HTERT RPE-1 (cell line): ENCODE data around the gene ZNF574.
"Not testable (repeated sequence)": the region's sequence is repeated elsewhere in the genome, so short reads cannot be mapped to it uniquely, and the experiment has no call there.

Source experiments
- in situ Hi-C: fragments of 300-500 bp; cut with MboI; formaldehyde crosslinking; loops from 4 replicates; pipeline ENCODE4 v1.14.3; 2020; ENCODE audit warnings: low sequenced_read_pairs

Gene ZNF574

DNA sequence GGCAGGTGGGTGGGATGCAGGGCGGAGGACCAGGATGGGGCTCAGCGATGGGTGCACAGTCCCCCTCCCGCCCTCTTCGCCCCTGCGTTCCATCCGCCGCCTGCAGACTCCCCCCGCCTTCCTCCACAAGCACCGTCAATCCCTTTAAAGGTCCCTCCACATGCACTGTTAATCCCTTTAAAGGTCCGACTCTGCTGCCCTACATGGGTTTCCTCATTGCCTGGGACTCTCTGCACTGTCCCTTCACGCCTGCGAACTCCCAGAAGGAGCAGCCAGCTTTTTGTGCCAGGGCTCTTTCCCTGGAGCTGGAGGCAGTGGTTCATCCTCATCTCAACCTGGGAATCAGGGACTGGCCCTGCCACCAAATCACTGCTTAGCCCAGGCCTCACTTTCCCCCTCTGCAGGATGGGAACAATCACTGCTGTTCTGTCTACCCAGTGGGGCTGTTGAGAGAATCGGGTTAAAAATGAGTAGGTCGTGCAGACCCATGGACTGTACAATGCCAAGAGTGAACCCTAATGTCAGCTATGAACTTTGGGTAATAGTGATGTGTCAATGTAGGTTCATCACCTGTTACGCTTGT, 20.4 kb downstream of the ZNF574 start:
- in situ Hi-C loops: no loop called here

DNA sequence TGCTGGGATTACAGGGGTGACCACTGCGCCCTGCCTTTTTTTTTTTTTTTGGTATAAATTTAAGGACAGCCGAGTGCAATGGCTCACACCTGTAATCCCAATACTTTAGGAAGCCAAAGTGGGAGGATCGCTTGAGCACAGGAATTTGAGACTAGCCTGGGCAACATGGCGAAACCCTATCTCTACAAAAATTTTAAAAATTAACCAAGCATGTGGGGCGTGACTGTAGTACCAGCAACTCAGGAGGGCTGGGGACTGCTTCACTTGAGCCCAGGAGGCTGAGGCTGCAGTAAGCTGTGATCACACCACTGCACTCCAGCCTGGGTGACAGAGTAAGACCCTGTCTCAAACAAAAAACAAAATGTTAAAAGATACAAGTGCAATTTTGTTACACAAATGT, 21.5 kb downstream of the ZNF574 start:
- in situ Hi-C loops: no loop called here

DNA sequence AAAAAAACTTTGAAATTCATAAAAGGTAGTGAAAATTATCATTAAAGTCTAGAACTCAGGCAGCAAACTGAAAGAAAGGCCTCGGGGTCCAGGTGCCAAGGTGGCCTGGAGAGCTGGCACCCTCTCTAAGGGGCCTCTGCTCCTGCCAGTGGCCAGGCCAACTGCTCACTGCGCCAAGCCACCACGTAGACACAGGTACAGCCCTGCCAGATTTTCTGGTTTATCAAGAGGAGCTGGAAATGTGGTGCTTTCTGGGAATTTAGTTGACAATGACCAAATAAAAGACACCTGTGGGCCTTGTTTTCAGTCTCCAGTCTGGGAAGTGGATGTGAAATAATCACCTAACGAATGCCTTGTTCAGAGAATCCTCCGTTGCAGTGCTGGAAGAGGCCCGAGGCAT, 22.8 kb downstream of the ZNF574 start:
- in situ Hi-C loops: no loop called here

DNA sequence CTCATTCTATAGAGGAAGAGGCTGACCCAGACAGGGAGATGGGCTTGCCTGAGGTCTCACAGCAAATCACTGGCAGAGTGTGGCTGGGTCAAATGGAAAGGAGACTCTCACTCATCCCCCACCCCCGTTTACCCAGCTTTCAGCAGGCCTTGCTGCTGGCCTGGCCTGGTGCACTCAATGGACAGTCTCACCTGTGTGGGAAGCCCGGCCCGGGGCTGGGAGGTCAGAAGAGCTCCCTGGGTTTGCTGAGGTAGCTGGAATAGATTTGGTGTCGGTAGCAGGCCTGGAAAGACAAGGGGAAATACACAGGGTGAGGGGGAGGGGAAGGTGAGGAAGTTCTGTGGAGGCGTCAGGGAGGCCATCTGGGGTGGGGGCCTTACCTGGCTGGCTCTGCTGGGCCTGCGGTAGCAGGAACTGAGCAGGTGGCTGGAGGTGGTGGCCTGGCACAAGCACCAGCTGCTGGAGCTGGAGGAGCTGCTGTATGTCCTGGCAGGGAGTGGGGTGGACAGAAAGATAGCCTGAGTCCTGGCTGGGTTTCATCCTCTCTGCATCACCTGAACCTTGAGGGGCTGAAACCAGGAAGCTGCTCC, 23.5 kb downstream of the ZNF574 start:
- in situ Hi-C loops: no loop called here

DNA sequence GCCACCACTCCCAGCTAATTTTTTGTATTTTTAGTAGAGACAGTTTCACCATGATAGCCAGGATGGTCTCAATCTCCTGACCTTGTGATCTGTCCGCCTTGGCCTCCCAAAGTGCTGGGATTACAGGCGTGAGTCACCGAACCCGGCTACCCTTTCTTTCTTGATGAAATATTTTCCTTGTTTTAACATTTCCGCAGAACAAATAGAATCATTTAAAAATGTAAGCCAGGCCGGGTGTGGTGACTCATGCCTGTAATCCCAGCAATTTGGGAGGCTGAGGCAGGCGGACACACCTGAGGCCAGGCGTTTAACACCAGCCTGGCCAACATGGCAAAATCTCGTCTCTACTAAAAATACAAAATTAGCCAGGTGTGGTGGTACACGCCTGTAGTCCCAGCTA, 24.3 kb downstream of the ZNF574 start:
- in situ Hi-C loops: not testable (repeated sequence)

DNA sequence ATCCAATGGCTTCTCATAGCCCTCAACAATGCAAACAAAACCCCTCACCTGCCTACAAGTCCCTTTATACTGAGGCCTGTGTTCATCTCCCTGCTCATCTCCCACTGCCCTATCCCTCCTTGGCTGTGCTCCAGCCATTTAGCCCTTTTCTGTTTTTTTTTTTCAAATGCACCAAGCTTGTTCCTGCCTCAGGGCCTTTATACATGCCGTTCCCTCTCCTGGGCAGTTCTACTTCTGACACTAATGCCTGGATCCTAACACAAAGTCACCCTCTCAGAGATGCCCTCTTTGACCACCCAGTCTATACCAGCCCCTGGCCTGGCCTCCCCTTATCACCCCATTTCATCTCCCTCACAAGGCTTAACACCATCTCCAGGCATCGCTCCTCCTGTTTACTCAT, 26.9 kb downstream of the ZNF574 start:
- in situ Hi-C loops: no loop called here

DNA sequence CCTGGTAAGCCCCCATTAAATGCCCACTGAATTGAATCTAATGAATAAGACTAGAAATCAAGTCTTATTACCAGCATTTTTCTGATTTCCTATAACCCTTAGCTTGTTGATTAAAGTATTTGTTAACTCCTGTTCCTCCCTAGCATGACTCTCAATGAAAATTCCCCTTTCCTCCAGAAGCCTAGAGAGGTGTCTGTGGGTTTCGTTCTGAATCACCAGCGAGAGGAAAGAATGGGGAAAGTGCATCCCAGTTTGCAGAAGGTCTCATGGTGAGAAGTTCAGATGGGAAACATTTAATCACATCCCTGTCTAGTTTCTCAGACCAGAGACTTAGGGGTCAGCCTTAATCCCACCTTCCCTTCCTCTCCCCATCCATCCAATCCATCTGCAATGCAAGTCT, 29.4 kb downstream of the ZNF574 start:
- in situ Hi-C loops: no loop called here

DNA sequence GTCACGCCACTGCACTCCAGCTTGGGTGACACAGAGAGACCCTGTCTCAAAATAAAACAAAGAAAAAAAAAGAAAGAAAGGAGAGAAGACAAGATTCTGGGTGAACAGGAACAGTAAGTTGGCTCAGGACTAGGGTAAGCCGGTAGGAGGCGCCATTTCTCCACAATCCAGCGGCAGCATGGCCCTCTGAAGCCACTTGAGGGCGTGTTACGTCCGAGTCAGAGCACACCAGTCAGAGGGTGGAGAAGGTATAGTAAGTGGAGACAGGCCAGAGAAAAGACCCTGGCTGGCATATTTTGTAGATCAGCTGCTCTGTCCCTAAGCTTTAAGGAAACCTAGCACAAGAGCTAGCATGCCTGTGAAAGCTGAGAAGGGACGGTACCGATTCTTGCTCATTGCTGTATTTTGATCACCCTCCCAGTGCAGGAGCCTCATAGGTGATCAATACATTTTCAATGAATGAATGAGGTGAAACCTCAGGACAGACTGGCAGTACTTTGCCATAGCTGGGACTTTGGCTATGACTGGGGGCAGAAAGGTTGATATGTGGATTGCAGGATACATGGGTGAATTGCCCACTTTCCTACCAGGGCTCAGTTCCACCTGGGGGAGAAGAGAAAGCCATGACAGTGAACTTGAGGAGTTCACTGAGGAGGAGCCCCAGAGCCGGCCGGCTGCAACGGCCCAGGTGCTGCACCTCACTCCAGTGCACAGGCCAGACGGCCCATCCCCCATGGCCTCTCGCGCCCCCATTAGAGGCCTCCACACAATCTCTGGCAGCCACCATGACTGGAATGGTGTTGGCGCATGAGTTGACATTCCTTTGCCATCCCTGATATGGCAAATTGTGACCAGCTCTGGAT, 32.8 kb downstream of the ZNF574 start:
- in situ Hi-C loops: no loop called here

DNA sequence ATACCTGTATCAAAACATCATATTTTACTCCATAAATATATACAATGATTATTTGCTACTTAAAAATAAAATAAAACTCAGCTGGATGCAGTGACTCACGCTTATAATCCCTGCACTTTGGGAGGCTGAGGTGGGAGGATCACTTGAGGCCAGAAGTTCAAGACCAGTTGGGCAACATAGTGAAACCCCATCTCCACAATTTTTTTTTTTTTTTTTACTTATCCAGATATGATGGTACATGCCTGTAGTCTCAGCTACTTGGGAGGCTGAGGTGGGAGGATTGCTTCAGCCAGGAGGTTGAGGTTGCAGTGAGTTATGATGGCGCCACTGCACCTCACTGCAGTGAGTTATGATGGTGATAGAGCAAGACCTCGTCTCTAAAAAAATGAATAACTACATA, 33.9 kb downstream of the ZNF574 start:
- in situ Hi-C loops: no loop called here

DNA sequence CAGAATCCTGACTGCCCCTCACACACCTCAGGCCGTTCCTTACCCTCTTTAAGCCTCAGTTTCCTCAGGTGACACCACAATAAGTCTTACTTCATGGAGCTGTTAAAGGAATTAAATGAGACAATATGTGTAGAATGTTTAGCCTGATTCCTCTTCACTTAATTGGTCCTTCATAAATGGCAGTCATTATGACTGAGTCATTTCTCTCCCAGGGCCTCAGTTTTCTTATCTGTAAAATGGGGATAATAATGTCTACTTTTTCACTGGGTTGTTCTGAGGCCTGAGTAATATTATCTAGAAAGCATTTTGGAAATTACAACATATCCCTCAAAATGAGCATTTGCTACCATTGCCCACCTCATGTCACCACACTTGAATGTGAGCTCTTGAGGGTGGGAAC, 34.7 kb downstream of the ZNF574 start:
- in situ Hi-C loops: no loop called here

DNA sequence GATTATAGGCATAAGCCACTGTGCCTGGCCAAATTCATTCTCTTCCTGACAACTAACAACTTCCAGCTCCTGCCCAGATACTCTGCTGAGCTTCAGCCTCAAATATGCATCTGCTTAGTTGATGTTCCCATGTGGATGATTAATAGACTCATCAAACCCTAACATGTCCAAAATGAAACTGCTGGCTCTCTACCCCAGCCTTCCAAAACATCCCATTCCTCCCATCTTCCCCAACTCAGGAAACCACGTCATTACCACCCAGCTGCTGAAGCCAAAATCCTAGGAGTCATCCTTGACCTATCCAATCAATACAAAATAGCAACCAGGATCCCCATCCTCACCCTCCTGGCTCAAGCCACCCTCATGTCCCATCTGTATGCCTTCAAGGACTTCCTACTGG, 35.4 kb downstream of the ZNF574 start:
- in situ Hi-C loops: no loop called here

DNA sequence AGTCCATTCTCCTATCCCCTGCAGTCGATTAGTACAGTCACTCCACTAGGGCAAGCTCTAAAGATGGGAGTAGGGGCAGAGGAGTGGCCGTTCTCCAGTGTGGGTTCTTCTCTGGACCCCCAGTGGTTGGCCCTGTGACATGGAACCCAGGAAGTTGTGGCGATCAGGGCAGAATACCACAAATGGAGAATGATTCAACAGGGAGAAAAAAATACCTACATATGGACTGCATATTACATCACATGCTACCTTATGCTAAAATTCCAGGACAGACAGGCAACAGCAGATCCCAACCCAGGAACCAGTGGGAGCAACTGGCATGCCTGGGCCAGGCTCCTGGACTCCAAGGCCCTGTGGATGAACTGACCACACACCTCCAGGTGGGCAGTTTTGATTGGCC, 35.8 kb downstream of the ZNF574 start:
- in situ Hi-C loops: no loop called here

DNA sequence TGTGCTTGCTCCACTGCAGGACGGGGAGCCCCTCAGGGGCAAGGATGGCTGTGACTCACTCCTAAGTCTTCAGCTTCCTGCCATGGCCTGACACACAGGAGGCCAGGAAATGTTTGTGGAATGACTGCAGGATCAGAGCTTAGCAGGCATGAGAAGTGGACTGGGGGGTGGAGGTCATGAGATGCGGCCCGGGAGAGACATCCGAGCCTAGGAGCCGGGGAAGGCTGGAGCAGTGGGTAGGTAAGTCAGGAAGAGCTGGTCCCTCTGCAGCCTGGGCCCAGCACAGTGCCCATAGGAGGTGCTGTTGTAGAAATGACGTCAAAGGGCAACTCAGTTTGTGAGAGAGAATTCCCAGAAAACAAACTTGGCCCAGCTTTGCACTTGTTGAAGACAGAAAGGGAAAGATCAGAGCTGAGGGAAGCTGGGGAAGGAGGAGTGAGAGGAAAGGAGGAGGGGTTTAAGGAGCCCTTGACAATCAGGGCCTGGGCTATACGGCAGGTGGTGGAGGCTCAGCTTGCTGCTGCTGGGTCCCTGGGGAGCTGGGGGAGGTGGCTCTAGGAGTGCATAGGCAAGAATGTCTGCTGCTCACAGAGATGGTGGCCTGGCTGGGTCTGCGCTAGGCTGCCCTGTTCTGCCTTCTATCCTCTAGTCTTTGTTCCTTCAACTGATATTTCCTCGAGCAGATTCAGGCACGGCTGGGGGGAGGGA, 37.8 kb downstream of the ZNF574 start:
- in situ Hi-C loops: no loop called here

DNA sequence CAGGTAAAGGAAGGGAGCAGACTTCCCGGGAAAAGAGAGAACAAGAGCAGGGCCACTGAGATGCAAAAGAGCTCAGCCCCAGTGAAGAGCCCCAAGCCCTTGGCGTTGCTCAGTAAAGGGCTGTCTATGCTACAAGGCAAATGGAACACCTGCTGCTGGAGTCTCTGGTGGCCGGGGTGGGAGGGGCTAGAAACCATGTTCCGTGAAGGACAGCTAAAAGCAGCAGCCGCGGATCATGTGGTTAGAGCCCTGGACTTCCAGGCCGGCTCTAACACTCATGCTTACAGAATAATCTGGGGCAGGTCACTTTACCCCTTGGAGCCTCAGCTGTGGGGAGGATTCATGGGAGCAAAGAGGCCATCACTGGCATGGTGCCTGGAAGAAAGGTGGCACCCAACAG, 38.4 kb downstream of the ZNF574 start:
- in situ Hi-C loops: no loop called here

DNA sequence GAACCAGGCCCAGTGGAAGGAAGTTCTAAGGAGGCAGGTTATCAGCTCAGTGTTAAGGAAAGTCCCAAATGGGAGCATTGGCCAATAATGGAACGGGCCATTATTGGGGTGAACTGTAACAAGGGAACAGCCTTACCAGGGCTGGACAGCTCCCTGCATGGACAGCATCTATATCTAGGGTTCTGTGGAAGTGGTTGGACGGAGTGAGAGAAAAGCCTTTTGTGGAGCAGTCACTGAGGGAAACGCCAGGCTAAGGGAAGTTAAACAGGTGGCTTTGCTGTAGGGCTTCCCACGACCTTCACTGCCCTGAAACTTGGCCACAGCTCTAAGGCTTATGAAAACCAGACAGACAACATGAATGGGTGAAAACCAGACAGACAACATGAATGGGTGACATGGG, 39.3 kb downstream of the ZNF574 start:
- in situ Hi-C loops: no loop called here

DNA sequence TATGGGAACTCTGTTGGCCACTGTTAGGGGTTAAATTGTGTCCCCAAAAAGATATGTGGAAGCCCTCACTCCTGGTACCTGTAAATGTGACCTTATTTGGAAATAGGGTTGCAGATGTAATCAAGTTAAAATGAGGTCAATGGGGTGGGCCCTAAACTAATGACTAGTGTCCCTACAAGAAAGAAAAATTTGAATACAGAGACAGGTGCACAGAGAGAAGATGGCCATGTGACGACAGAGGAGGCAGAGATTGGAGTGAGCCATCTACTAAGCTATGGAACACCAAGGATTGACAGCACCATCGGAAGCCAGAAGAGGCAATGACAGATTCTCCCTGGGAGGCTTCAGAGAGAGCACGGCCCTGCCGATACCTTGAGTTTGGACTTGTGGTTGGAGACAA, 39.7 kb downstream of the ZNF574 start:
- in situ Hi-C loops: no loop called here

DNA sequence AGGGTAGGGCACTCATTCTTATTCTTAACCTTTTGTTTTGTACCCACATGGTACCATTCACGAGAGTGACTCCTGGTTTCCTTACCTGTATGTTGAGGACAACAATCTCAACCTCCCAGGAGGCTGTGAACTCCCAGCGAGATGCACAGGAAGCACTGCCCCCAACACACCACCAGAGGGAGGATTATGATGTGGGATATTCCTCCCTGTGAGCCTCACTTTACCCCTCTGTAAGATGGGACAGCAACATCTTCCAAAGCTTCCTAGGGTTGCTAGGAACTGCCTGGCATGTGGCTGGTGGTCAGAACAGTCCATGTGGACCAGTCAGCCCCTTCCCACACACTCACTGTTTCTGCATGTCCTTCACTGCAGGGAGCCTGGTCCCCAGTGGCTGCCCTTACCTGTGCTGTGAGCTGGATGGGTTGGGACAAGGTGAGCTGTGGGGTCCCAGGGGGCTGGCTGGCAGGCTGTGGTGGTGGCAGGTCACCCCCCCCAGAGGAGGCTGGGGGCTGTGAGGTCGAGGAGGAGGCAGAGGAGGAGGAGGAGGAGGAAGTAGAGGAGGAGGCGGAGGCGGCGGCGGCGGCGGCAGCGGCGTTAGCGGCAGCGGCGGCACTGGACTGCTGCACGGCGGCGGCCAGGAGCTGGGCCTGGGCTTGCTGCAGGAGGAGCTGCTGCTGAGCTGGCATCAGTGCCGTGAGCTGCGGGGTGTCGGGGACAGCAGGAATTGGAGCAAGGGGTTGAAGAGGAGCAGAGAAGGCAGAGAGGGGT, 40.5 kb downstream of the ZNF574 start:
- in situ Hi-C loops: no loop called here

DNA sequence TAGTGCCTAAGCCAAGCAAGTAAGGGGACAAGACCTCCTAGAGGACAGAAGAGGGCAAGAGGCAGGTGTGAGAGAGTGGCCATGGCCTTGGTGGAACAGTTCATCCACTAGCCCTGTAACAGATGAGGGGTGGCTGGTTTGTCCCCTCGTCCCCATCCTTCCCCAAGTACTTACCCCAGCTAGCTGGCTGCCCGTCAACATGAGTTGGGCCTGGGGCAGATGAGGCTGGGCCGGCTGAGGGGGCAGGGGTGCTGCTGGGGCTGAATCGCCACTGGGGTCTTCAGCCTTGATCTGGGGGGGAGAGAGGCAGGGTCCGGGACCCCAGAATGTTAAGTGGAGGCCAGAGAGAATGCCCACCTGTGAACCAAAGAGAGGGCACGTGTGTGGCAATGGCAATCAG, 41.1 kb downstream of the ZNF574 start:
- in situ Hi-C loops: no loop called here

DNA sequence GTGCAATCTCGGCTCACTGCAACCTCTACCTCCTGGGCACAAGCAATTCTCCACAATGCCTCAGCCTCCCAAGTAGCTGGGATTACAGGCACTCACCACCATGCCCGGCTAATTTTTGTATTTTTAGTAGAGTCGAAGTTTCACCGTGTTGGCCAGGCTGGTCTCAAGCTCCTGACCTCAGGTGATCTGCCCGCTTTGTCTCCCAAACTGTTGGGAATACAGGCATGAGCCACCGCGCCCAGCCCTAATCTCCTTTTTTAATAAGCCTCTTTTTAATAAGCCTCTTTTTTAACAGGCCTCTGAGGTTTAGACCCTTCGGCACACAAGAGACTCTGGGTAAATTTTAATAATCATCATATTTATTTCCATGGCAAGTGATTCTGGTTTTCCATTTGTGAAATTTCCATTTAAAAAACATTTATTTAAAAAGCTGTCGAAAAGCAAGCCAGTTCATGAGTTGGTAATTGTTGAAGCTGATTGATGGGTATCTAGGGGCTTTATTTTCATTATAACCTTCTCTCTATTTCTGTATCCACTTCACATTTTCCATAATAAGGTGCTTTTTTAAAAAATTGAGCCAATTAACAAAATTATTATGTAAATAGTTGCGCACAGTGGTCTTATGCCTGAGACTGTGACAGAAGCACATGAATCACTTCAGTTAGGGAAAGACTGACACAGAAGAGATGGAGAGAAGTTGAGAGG, 44.5 kb downstream of the ZNF574 start:
- in situ Hi-C loops: no loop called here

DNA sequence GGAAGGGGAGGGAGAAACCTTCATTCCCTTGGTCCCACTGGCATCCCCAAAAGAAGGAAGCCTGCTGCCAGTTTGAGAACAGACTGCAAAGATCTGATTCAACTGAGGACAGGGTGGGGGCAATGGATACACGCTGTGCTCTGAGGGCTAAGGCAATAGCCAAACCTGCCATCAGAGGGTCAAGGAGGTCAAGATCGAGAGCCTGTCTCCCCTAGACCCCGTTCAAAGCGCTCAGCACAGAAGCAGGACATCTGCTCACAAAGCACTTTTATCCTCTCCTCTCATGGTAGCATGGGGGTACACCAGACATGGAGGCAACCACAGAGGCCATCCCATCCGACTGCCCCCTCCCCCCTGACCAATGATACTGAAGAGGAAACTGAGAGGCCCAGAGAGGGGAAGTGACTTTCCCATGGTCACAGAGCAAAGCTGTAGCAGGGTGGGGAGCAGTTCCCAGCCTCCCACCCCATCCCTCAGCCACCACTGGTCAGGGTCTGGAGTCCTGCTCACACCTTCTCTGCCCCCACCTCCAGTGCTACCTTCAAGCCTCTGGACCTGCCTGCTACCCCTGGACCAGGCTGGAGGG, 45.2 kb downstream of the ZNF574 start:
- in situ Hi-C loops: no loop called here
